EL (cell line): ENCODE results near the gene WDR33.

Experiments
- DNase-seq: peaks from one replicate; pipeline ENCODE4 v3.0.0-alpha.2; 2016

The WDR33 gene

DNA sequence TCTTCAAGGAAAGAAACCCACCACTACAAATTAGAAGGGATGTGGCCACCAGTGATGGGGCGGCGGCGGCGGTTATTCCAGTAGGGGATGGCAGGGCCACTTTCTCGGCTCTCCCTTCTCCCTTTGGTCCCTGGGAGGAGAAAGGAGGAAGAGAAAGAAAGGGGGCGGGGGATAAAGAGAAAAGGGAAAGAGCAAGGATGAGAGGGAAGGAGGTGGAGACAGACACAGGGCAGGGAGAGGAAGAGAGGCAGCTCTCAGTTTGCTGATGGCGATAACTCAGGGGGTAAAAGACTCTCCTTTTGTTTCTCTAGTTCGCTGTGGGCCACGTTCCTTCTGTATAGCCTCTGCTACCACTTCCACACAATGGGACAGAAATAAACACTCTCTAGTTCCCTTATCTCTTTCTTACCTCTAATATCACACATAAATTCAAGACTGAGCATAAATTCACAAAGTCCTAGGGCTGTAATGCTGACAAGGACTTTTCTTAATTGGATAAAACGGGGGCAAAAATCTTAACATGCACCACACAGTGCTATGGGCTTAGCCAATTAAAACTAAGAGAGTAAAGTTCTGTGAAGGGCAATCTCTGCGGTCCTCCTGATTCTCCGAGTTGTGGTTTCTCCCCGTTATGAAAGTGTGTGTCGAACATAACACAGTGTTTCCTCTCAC lies 95.1 kb downstream of the WDR33 start:
- no peak for DNase-seq

DNA sequence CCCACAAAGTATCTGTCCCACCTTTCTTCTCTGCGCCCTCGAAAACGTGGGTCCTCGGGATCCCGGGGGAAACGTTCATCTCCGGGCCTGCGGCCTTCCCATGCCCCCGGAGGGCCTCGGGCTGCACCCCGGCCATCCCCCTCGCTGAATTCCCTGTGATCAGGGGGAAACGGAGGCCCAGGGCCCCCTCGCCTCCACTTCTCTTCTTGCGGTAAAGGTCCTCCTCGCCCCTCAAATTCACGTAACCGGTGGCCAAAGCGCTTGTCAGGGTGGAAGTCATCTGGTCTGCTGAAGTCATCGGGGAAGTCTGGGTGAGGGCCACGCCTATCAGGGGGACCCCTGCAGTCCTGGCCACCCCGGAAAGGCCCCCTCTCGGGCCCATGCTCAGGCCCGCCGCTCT lies 97.4 kb downstream of the WDR33 start:
- DNase-seq, result no peak

DNA sequence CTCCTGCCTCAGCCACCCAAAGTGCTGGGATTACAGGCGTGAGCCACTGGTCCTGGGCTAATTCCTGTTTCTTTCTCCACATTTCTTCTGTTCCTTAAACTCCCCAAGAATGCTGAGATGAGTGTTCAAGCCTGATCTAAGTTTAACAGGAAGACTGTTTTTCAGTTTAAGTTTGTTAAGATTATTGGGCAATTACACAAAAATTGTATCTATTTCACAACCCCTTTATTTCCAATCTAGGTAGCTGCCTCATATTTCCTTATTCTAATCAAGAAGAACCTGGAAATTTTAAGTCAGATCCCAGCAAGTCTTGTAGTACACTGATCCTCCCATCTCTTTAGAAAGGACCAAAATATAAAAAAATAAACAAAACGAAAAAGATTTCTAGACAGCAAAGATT lies 98.0 kb downstream of the WDR33 start:
- DNase-seq, result no peak

DNA sequence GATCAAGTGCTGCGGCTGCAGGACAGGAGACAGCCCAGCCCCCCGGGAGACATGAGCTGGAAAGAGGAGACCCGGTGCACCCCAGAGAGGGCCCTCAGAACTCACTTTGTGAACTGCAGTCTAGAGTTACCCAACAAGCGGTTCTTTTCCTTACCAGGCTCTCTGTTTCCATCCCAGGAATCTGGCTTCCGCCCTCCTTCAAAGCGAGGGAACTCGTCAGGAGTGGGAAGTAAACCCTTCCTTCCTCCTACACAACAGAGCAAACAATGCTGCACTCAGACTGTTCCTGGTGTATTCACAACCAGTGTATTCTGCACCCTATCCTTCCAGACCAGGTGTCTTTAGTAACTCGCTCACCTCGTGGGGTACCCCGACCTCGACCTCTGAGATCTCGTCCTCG lies 101.6 kb downstream of the WDR33 start:
- no peak for DNase-seq

DNA sequence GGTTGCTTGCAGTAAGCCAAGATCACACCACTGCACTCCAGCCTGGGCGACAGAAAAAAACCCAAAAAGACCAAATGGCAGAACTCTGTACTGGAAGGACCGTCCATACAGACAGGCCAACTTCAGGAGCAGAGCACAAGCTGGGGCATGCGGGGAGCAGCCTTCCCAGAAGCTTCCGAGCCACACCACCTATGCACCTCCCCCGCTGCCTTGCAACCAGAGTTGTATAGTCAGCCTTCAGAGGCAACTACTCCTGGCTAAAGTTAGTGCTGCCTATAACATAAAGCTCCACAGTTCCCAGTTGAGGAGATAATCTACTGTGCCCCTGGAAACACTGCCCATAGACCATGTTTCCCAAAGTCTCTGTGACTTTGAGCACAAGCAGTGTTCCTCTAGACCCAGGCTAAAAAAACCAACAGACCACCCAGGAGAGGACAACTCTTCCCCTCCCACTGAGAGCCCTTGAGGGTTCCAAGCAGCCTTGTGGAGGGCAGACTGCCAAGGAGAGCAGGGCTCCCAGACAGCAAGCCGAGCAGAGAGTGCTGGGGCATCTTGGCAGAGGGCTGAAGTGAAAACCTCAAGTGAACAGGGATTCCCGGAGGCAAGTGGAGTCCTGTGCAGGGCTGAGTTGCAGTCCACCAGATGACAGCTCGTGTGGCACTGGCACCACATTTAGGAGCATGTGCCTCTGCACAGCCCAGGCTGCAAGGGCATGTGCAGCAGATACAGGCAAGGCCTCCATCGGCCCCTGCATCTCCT lies 102.9 kb downstream of the WDR33 start:
- DNase-seq, result no peak

DNA sequence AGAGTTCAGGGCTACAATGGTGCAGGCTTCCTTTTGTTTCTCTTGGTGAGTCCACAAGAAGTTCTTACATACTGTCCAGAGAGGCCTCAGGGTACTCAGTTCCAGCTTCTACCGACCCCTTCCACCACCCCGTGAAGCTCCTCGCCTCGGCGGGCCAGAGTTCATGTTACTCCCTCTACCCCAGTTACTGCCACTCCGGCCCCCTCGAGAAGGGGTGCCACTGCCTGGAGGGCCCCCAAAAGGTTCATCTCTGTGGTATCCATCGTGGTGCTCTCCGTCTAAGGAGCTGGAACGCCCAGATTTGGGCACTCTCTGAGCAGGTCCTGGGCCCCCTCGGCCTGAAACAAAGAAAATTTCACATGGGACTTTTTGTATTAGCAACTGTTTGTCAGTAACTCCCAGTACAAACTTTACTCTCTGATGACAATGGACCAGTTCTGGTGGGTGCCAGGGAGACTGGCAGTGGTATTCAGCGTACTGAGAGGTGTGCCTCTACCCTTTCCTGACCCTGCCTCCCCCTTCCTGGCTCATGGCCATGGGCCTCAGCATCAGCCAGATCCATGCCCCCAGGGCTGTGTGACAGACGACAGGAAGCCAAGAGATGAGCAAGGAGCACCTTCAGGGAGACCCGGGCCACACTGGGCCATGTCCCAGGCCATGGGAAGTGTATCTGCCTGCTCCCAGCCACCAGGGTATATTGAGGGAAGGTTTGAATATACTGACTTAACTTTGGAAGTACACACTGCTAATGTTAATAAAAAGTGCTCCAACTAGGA lies 104.6 kb downstream of the WDR33 start:
- DNase-seq, result no peak

DNA sequence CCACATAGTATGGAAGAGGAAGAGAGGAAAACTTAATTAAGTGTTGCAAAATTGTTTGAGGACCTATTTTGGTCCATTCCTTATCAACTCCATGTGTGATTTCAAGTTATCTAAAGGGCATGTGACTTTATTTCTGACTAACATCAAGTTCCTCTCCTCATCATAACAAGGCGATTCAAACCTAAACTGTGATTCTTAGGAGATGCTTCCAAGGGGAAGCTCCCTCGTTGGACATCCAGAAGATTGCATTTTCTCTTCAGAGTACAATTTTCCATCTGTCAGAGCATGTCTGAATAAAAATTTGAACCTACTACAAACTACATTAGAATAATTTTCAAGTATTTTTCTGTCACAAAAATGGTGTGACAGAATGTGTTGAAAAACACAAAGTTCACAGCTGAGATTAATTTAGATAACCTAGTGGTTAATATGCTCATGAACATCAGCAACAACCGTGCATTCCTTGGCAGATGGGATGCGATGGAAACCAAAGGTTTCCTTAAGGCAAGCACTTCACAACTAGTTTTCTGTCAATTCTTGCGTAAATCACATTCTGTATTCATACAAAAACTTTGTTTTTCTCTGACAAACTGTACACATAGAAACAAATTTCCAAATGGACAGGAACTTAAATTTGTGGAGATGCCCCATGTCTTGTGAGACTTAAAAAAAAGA lies 105.4 kb downstream of the WDR33 start:
- no peak for DNase-seq

DNA sequence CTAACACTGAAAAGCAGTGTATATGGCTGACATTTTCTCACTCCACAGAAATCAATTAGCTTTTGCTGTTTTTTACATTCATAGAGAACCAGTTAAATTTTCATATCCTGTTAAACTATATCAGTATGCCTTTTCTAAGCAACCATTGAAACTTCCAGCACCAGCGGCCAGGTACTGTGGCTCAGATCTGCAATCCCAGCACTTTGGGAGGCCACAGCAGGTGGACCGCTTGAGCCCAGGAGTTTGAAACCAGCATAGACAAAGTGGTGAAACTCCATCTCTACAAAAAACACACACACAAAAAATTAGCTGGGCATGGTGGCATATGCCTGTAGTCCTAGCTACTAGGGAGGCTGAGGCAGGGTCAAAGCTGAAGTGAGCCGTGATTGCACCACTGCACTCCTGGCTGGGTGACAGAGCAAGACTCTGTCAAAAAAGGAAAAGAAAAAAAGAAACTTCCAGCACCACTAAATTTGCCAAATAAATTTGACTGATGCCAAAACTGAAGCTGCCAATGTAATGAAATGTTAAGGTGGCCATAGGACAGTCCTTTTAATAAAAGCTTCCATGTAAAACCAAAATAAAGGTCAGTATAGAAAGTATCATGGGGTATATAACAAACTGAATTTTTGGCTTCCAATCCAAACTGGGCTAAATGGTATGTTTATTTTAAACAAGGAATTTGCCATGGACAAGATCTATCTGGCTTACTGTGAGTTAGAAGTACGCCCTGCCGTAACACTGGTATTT lies 106.2 kb downstream of the WDR33 start:
- DNase-seq, result no peak

DNA sequence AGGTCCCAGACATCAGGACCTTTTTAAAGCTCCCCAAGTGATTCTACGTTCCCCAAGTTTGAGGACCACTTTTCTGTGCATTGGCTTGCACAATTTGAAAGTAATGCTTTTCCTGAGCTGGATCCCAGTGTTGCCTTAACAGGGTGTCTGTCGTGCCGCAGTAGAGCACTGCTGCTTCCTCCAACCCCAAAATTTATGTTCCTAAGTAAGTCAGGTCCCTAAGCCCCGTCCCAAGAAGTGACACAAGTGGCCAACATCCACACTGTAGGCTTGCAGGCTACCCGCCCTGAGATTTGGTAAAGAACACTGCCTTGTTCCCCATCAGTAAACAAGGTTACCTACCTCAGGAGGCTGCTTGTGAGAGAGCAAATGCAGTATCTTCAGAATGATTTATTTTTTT lies 107.7 kb downstream of the WDR33 start:
- DNase-seq, result no peak

DNA sequence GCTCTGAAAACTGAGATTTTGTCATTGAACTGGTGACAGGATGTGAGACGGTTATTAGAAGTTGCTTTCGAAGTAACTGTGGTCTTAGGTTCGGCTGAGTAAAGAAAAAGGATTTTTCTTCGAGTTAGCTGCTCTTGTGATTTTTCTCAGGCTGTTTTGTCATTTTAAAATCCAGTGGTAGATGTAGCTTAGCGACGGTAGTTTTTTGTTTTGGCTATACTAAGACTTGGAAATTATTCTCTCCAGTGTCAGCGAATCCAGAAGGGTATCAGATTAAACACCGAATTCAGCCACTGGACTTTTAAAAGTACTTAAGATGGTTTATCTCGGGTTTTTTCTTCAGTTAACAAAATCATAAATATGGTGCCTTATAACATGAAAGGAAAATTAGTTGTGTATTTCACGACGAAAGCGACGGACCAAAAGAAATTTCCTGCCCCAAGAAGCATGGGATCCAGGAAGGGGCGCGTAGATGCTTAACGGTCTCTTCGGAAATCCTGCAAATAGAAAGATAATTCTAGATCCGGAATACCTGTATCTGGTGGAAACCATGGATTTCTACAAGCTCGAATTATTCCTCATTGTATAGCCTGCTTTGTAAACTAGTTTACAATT lies 108.5 kb downstream of the WDR33 start:
- DNase-seq, result no peak

DNA sequence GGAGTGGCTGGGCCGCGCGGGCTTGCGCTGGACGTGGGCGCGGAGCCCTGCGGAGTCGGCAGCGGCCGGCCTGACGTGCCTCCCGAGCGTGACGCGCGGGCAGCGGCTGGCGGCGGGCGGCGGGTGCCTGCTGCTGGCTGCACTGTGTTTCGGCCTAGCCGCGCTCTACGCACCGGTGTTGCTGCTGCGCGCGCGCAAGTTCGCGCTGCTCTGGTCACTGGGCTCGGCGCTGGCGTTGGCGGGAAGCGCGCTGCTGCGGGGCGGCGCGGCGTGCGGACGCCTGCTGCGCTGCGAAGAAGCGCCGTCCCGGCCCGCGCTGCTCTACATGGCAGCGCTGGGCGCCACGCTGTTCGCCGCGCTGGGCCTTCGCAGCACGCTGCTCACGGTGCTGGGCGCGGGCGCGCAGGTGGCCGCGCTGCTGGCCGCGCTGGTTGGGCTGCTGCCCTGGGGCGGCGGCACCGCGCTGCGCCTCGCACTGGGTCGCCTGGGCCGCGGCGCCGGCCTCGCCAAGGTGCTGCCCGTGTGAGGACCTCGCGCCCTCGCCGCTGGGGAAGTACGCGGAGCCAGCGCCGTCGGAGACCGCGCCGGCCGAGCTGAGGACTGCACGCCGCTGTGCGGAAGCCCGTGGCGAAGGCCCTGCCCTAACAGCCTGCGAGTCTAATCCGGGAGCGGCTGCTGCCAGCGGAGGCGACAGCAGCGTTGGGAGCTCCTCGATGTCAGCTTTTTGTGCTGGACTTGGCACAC lies 109.1 kb downstream of the WDR33 start:
- peak; percentile 74 for DNase-seq

DNA sequence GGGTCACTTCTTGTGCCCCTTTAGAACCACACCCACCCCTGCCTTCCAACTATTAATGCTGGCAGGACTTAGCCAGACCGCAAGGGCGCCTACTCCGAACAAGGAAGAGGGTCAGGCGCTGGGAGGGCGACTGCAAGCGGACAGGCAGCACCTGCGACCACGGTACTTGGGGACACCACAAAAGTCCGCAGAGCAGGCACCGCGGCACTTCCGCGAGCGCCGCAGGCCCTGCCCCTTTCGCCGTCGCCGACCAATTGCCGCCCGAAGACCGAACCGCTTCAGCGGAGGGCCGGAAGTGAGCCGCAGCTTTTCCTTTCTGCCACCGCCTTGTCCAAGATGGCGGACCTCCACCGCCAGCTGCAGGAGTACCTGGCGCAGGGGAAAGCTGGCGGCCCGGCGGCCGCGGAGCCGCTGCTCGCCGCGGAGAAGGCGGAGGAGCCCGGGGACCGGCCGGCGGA lies 109.7 kb downstream of the WDR33 start, which contains the start of gene SFT2D3:
Gene SFT2D3, plus strand, starts transcription at position 305 of the 458 bp plus-strand sequence. Its CDS starts 32 bp downstream, at position 337.
- DNase-seq, result peak; percentile 89

DNA sequence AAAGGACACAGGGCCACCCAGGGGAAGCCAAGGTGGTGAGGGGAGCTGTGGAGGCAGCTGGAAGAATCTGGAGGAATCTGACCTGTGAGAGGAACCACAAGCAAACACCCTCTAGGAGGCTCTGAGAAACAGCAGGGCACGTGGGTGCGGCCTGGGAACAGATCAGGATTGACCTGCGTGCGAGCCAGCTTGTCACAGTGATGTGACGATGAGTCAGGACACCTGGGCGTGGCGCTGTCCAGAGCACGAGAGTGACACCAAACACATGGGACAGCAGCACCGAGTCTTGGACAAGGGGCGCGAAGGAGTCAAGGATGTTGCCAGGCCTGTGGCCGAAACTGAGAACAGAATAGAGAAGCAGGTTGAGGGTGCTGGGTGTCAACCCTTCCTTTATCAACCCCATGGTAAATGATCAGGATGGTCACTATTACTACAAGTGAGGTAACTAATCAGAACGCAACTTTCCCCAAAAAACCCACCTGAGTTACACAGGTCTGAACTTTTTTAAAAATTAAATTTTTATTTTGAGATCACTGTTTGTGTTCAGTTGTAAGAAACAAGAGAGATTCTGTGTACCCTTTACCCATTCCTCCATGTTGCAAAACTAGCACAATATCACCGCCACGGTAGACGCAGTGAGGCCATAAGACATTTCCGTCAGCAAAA lies 110.3 kb downstream of the WDR33 start:
- DNase-seq, result no peak

DNA sequence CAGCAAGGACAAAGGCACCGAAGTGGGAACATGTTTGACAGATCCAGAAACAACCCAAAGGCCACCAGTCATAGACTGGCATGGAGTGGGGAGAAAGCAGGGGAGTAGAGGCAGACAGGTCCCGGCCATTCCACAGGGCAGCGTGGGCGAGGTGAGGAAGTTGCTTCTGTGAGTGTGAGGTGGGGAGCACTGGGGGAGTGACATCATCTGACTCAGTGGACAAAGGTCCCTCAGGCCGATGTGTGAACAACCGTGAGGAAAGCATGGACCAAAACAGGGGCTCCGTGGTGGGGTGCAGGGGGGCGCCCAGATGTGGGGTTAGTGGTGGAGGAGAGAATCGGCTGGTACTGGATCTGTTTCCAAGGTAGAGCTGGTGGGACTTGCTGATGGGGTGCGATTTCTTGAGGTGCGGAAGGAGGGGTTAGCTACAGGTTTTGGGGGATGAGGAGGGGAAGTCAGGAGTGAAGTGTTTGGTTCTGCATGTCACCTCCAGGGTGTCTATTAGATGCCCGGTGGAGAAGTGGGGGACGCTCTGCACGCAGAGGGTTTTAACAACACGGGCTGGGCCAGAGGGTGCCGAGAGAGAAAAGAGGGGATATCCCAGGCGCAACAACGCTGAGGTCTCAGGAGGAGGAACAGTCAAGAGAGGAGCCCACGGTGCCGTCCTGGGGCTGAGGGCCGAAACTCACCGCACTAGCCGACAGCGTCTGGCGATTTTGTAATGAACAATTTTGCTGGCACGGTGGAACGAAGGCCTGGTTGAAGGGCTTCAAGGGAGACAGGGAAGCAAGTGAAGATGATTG lies 112.2 kb downstream of the WDR33 start:
- no peak for DNase-seq

DNA sequence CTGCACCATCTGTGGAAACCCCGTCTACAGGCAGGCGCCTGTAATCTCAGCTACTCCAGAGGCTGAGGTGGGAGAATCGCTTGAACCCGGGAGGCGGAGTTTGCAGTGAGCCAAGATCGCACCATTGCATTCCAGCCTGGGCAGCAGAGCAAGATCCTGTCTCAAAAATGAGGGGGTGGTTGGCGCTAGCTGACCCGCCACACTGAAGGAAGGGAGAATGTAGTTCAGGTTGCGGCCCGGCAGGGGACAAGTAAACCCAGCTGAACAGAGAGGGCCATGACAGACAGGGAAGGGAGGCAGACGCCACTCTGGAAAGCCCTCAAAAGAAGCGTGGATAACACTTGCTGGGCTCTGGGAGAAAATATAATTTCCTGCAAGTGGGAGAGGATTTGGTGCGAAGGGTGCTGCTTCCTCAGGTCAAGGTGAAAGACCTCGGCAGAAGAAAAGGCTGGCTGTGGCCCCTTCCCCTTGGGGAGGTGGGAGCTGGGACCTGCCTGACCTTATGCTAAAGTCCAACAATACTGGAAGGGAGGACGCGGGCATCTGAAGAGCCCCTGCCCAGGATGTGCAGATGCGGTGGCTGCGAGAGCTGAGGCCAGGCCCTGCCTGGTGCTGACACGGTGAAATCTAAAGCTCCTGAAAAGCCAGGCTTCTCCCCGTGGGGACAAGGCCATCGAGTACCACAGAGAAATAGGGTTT lies 113.3 kb downstream of the WDR33 start:
- DNase-seq, result no peak

DNA sequence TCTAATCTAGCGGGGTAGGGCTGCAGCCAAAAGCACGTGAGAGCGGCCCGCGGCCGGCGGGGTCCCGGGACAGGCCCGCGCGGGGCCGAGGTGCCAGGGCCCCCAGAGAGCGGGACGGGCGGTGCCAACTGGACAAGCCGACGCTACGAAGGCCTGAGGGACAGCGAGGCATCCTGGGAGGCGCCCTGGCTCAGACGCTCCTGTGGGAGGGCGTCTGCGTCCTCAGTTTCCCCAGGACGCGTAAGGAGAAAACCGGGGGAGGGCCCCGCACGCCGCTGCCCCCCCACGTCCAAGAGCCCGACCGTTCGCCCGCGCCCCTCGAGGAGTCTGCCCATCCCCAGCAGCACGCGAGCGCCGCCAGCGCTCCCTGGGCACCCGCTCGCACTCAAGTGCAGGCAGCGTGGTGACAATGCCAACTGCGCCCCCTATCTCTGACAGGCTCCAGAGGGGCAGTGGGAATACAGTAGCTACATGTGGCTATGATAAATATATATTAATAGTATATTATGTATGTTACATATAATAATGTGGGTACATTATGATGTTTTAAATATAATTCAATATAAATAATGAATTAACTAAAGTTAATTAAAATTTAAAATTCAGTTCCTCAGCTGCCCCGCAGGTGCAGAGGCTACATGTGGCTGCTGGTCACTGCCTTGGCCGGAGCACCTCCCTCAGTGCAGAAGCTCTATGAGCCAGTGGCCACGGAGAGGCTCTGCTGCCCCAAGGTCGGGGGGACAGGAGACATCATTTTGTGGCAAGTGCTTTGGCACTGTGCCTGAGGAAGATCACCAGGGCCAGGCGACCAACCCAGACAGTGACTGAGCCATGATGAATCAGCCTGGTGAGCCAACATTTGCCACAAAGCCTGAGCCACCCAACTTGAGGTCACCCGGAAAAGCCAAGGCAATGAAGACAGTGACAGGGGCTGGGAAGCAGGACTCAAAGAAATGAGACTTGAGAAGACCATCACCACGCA lies 115.2 kb downstream of the WDR33 start:
- DNase-seq, result peak; percentile 46

DNA sequence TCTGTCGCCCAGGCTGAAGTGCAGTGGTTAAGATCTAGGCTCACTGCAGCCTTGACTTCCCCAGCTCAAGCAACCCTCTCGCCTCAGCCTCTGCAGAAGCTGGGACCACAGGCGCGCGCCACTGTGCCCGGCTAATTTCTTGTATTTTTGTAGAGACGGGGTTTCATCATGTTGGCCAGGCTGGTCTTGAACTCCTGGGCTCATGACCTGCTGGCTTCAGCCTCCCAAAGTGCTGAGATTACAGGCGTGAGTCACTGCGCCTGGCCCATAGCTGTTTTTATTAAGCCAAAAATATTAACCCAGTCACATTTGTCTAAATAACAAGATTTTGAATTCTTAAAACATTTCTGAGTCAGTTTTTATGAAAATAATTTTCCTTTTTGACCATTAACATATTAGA lies 116.0 kb downstream of the WDR33 start:
- no peak for DNase-seq

DNA sequence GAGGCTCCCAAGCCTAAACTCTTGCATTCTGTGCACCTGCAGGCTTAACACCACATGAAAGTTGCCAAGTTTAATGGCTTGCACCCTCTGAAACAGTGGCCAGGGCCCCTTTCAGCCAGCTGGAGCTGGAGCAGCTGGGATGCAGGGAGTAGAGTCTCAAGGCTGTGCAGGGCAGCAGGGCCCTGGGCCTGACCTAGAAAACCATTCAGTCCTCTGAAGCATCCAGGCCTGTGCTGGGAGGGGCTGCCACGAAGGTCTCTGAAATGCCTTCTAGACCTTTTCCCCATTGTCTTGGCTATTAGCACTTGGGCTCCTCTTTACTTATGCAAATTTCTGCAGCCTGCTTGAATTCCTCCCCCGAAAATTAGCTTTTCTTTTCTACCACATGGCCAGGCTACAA lies 120.3 kb downstream of the WDR33 start:
- DNase-seq, result no peak
